NT2/D1 (cell line): ENCODE data around the gene ZNF292.
"Not testable (repeated sequence)": the region's sequence is repeated elsewhere in the genome, so short reads cannot be mapped to it uniquely, and the experiment has no call there.

Source experiments
- DNase-seq: peaks from one replicate; pipeline ENCODE4 v3.0.0-alpha.2; 2011; ENCODE audit warnings: low read depth, low spot score
- H3K27me3 ChIP-seq: 2 replicates; pipeline ENCODE4 v1.6.0; 2011; ENCODE audit warnings: mild to moderate bottlenecking; ENCODE audit not compliant: insufficient read length, insufficient read depth
- H3K36me3 ChIP-seq: 2 replicates; pipeline ENCODE4 v1.6.1; 2011; ENCODE audit warnings: mild to moderate bottlenecking, low read length, mixed read lengths; ENCODE audit not compliant: insufficient read depth, insufficient read length
- H3K4me1 ChIP-seq: 2 replicates; pipeline ENCODE4 v1.5.1; 2011; ENCODE audit not compliant: insufficient read depth, insufficient read length
- H3K4me3 ChIP-seq: 2 replicates; pipeline ENCODE4 v1.5.1; 2011; ENCODE audit warnings: low read depth; ENCODE audit not compliant: insufficient read length
- H3K9ac ChIP-seq: 2 replicates; pipeline ENCODE4 v1.6.0; 2011; ENCODE audit warnings: low read depth; ENCODE audit not compliant: insufficient read length
- H3K9me3 ChIP-seq: 2 replicates; pipeline ENCODE4 v1.5.1; 2011; ENCODE audit warnings: mild to moderate bottlenecking, low read length; ENCODE audit not compliant: insufficient read depth
- SUZ12 ChIP-seq: IDR thresholded peaks from 2 replicates; pipeline ENCODE4 v1.6.1; 2011; ENCODE audit not compliant: insufficient read length, insufficient read depth; ENCODE audit errors: extremely low read depth
- YY1 ChIP-seq: IDR thresholded peaks from 2 replicates; pipeline ENCODE4 v1.6.1; 2011; ENCODE audit not compliant: insufficient read length, insufficient read depth
- ZNF274 ChIP-seq: IDR thresholded peaks from 2 replicates; pipeline ENCODE4 v1.6.1; 2011; ENCODE audit warnings: mild to moderate bottlenecking, low read depth, low read length

The ZNF292 gene

GRCh38 chr6:87151471-87151780 lies 3.9 kb upstream of the ZNF292 start:
- no peak for DNase-seq
- H3K27me3 ChIP-seq: peaks cover 16% of the 10 kb centered on the region
- H3K4me1 ChIP-seq: no peaks in the 10 kb centered on the region
- H3K9me3 ChIP-seq: no peaks in the 10 kb centered on the region
- H3K36me3 ChIP-seq: no peaks in the 10 kb centered on the region
- peak overlapping the region; percentile 51 for H3K4me3 ChIP-seq
- no peak for TF ChIP-seq SUZ12
- TF ChIP-seq YY1: no peak
- TF ChIP-seq ZNF274: no peak
- peak overlapping the region; percentile 88 for H3K9ac ChIP-seq

- Histone ChIP-seq H3K4me3 (peak overlapping the region; percentile 51), H3K9ac (peak overlapping the region; percentile 88), H3K27me3 (peaks cover 16% of the 10 kb centered on the region), H3K4me1 (no peaks in the 10 kb centered on the region), H3K9me3 (no peaks in the 10 kb centered on the region), H3K36me3 (no peaks in the 10 kb centered on the region)
- no peak for TF ChIP-seq YY1
- no peak for DNase-seq
Observed at GRCh38 chr6:87151781-87152525, 3.4 kb upstream of the ZNF292 start.

GRCh38 chr6:87152526-87152955 lies 2.8 kb upstream of the ZNF292 start:
- H3K9ac ChIP-seq: peak overlapping the region; percentile 88

GRCh38 chr6:87154641-87154992 lies 748 bp upstream of the ZNF292 start:
- H3K9ac ChIP-seq: peak overlapping the region; percentile 92
- H3K4me1 ChIP-seq: no peaks in the 10 kb centered on the region
- peak overlapping the region; percentile 88 for H3K4me3 ChIP-seq
- no peaks in the 10 kb centered on the region for H3K9me3 ChIP-seq
- no peak for DNase-seq
- peaks cover 4% of the 10 kb centered on the region for H3K36me3 ChIP-seq
- TF ChIP-seq ZNF274 (no peak), SUZ12 (no peak), YY1 (no peak)
- H3K27me3 ChIP-seq: peaks cover 16% of the 10 kb centered on the region

More at GRCh38 chr6:87152526-87152955, 2.8 kb upstream of the ZNF292 start:
- H3K4me3 ChIP-seq: peak overlapping the region; percentile 51
- DNase-seq: no peak
- no peaks in the 10 kb centered on the region for H3K36me3 ChIP-seq
- H3K27me3 ChIP-seq: peaks cover 16% of the 10 kb centered on the region
- TF ChIP-seq ZNF274: no peak
- H3K9me3 ChIP-seq: no peaks in the 10 kb centered on the region
- no peaks in the 10 kb centered on the region for H3K4me1 ChIP-seq

- Histone ChIP-seq H3K9me3 (no peaks in the 10 kb centered on the region), H3K36me3 (peaks cover 4% of the 10 kb centered on the region), H3K27me3 (peaks cover 16% of the 10 kb centered on the region), H3K4me3 (peak overlapping the region; percentile 88), H3K4me1 (no peaks in the 10 kb centered on the region), H3K9ac (peak overlapping the region; percentile 92)
- no peak for DNase-seq
- no peak for TF ChIP-seq ZNF274
- TF ChIP-seq YY1: no peak
- no peak for TF ChIP-seq SUZ12
Observed at GRCh38 chr6:87155842-87156815, 764 bp downstream of the ZNF292 start.

GRCh38 chr6:87157596-87157995 lies 2.2 kb downstream of the ZNF292 start:
- H3K9ac ChIP-seq, H3K4me3 ChIP-seq: not testable (repeated sequence)
- H3K27me3 ChIP-seq: peaks cover 12% of the 10 kb centered on the region

GRCh38 chr6:87161299-87161698 lies 5.9 kb downstream of the ZNF292 start:
- Histone ChIP-seq H3K9me3 (no peaks in the 10 kb centered on the region), H3K36me3 (peaks cover 4% of the 10 kb centered on the region), H3K9ac (no peak overlapping the region), H3K4me3 (no peak overlapping the region), H3K27me3 (no peaks in the 10 kb centered on the region), H3K4me1 (no peaks in the 10 kb centered on the region)
- no peak for DNase-seq
- TF ChIP-seq ZNF274: no peak
- no peak for TF ChIP-seq YY1
- no peak for TF ChIP-seq SUZ12

More at GRCh38 chr6:87157596-87157995, 2.2 kb downstream of the ZNF292 start:
- H3K9me3 ChIP-seq, DNase-seq, H3K4me1 ChIP-seq, H3K36me3 ChIP-seq: not testable (repeated sequence)
